MCF 10A (cell line): ENCODE data around the gene FAM3C. TPM values are rescaled to one million over a fixed set of nuclear protein-coding genes. Genes with fewer than 3 reads are reported as not detected.

Experiments
- BruUV-seq: library from RNA; stranded (reverse); fragments of 400-500 nt; replicated peaks from 2 replicates; lab custom pipeline; 2021; lab: Mats Ljungman, UMichigan
- CTCF ChIA-PET: fragments of 300-600 bp; sonication (Branson Sonifier 250); formaldehyde crosslinking; extraction: SDS; loops from one replicate; lab custom pipeline; 2021; ENCODE audit warnings: antibody characterized with exemption, inconsistent platforms; lab: Yijun Ruan, JAX
- POLR2A ChIA-PET: fragments of 300-600, 350-650 bp; sonication (Branson Sonifier 250); formaldehyde crosslinking; extraction: SDS; loops from one replicate; lab custom pipeline; 2020; ENCODE audit warnings: antibody characterized with exemption, inconsistent platforms; lab: Yijun Ruan, JAX
- DNase-seq: peaks from one replicate; pipeline ENCODE4 v3.0.0-alpha.2; 2018; ENCODE audit not compliant: unreplicated experiment
- H3K27ac Mint-ChIP-seq: one replicate; pipeline ENCODE4 v1.8.0; 2022; ENCODE audit warnings: mild to moderate bottlenecking, low read depth, mixed read lengths; ENCODE audit not compliant: unreplicated experiment
- H3K27me3 Mint-ChIP-seq: one replicate; pipeline ENCODE4 v1.8.0; 2022; ENCODE audit warnings: mixed read lengths; ENCODE audit not compliant: insufficient read depth, unreplicated experiment
- H3K36me3 Mint-ChIP-seq: one replicate; pipeline ENCODE4 v1.8.0; 2022; ENCODE audit warnings: mild to moderate bottlenecking, moderate library complexity, mixed read lengths; ENCODE audit not compliant: insufficient read depth, unreplicated experiment
- H3K4me1 Mint-ChIP-seq: one replicate; pipeline ENCODE4 v1.8.0; 2022; ENCODE audit warnings: mixed read lengths; ENCODE audit not compliant: insufficient read depth, unreplicated experiment
- H3K4me3 Mint-ChIP-seq: one replicate; pipeline ENCODE4 v1.8.0; 2022; ENCODE audit warnings: mild to moderate bottlenecking, moderate library complexity, mixed read lengths; ENCODE audit not compliant: unreplicated experiment
- H3K9me3 Mint-ChIP-seq: one replicate; pipeline ENCODE4 v1.8.0; 2022; ENCODE audit warnings: mixed read lengths; ENCODE audit not compliant: unreplicated experiment
- intact Hi-C: fragments of 100-400 bp; cut with micrococcal nuclease; formaldehyde crosslinking; loops from 2 replicates; pipeline ENCODE4 v1.14.1; 2022
- total RNA-seq: library from RNA; stranded (reverse); gene quantifications from 2 replicates; pipeline ENCODE4 v1.2.3, GENCODE V29; 2022
- TF ChIP-seq, protein P1 (sequence below): fragments of 200-600 bp; IDR thresholded peaks from one replicate; pipeline ENCODE4 v1.8.0; 2022; ENCODE audit warnings: antibody characterized with exemption, mild to moderate bottlenecking; ENCODE audit not compliant: unreplicated experiment

Gene FAM3C
- total RNA-seq, 1 experiment from 2014 or later, result 56.5 TPM

DNA sequence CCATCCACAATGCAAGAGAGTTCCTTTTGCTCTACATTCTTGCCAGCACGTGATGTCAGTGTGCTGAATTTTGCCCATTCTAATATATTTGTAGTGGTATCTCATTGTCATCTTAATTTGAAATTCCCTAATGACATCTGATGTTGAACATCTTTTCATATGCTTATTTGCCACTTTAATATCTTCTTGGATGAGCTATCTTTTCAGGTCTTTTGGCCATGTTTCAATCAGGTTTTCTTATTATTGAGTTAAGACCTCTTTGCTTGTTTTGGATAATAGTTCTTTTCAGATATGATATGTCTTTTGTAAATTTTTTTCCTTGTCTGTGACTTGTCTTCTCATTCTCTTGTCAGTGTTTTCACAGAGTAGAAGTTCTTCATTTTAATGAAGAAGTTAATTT lies 20.4 kb upstream of the FAM3C start:
- no peak overlapping the region for H3K27ac Mint-ChIP-seq
- no peaks in the 10 kb centered on the region for H3K4me1 Mint-ChIP-seq
- H3K27me3 Mint-ChIP-seq, result no peaks in the 10 kb centered on the region
- H3K4me3 Mint-ChIP-seq, result no peak overlapping the region
- POLR2A ChIA-PET, result no interaction called here
- no TSS peak for BruUV-seq
- CTCF ChIA-PET, result no interaction called here
- intact Hi-C loops, result no loop called here
- H3K36me3 Mint-ChIP-seq, result no peaks in the 10 kb centered on the region
- TF ChIP-seq, protein P1, sequence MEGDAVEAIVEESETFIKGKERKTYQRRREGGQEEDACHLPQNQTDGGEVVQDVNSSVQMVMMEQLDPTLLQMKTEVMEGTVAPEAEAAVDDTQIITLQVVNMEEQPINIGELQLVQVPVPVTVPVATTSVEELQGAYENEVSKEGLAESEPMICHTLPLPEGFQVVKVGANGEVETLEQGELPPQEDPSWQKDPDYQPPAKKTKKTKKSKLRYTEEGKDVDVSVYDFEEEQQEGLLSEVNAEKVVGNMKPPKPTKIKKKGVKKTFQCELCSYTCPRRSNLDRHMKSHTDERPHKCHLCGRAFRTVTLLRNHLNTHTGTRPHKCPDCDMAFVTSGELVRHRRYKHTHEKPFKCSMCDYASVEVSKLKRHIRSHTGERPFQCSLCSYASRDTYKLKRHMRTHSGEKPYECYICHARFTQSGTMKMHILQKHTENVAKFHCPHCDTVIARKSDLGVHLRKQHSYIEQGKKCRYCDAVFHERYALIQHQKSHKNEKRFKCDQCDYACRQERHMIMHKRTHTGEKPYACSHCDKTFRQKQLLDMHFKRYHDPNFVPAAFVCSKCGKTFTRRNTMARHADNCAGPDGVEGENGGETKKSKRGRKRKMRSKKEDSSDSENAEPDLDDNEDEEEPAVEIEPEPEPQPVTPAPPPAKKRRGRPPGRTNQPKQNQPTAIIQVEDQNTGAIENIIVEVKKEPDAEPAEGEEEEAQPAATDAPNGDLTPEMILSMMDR, result no peak
- DNase-seq, result no peak
- H3K9me3 Mint-ChIP-seq, result no peaks in the 10 kb centered on the region

DNA sequence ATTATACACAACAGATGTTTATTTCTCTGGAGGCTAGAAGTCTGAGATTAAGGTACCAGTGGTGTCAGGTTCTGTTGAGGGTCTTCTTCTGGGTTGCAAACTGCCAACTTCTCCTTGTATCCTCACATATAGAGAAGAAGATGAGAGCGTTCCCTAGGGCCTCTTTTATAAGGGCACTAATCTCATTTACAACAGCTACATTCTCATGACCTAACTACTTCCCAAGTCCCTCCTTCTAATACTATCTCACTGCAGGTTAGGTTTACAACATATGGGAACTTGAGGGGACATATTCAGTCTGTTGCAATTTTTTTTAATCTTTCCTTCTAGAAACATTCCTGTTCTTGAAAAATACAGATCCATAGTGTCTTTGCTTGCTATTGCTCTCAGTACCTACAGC lies 18.3 kb upstream of the FAM3C start:
- POLR2A ChIA-PET, result no interaction called here
- no peaks in the 10 kb centered on the region for H3K4me1 Mint-ChIP-seq

DNA sequence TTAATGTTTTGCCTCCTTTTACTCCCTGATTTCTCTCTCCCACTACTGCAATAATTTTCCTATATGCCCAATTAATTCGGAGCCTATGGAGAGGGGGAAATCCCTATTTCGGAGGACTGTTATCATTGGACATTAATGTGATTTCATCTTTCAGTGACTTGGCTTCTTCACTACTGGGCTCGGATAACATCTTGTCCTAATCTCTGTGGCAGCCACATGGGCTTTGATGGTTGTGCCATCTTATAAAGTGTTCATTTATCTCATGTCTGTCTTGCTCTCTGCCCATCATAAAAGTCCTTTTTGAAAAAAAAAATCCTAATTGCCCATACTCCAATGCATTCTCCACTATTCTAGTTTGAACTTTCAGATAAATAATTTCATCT lies 15.5 kb upstream of the FAM3C start:
- Mint-ChIP-seq H3K27me3 (no peaks in the 10 kb centered on the region), H3K36me3 (no peaks in the 10 kb centered on the region), H3K4me3 (no peak overlapping the region), H3K9me3 (no peaks in the 10 kb centered on the region), H3K27ac (no peak overlapping the region), H3K4me1 (no peaks in the 10 kb centered on the region)
- intact Hi-C loops, result no loop called here
- TF ChIP-seq, protein P1, result no peak
- ChIA-PET POLR2A (interaction anchor here (0.6 to 2.8 kb wide), 2 partner anchors 16 to 81 kb away, joined by 3 to 8 read pairs; partner anchors contain the start of gene FAM3C), CTCF (no interaction called here)
- DNase-seq, result no peak
- BruUV-seq, result no TSS peak

More for the DNA sequence above, 18.3 kb upstream of the FAM3C start:
- Mint-ChIP-seq H3K36me3 (no peaks in the 10 kb centered on the region), H3K27ac (no peak overlapping the region), H3K9me3 (no peaks in the 10 kb centered on the region), H3K4me3 (no peak overlapping the region), H3K27me3 (no peaks in the 10 kb centered on the region)
- no peak for DNase-seq
- no TSS peak for BruUV-seq
- CTCF ChIA-PET, result interaction anchor here (0.7 kb wide), 1 partner anchor 48 kb away, joined by 3 read pairs; no protein-coding TSS in a partner anchor
- intact Hi-C loops, result no loop called here
- TF ChIP-seq, protein P1, result no peak

DNA sequence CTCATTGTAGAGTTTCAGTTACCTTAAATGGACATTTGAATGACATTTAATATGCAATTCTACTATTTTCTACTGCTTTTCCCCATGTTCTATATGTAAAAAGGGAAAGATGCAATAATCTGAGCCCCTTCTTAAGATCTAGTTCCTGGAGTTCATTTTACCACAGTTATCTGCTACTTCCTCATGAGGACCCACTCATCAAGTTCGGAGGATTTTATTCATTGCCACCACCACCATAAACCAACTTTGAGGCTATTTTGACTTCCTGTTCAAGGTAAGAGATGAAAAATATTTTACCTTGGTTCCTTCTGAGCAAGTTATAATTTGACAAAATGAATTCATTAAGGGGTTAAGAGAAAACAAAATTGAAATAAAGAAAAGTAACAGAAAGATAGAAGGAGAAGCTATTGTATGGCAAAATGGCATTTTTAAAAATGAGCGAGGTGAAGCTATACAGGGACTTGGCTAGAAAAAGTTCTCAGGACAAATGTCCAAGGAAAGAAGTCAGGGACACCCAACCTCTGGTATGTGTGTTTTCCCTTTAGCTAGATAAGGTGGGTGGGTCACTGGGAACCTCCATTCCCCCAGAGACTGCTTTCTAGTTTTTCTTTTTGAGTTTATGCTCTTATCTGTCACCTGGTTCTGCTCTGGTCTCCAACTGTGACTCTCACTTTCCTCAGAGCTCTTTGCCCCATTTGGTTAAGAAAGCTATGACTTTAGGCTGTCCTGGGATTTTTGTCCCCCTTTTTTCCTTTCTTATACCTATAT lies 14.9 kb upstream of the FAM3C start:
- H3K4me1 Mint-ChIP-seq, result no peaks in the 10 kb centered on the region
- no peaks in the 10 kb centered on the region for H3K9me3 Mint-ChIP-seq
- DNase-seq, result no peak
- H3K4me3 Mint-ChIP-seq, result no peak overlapping the region
- H3K36me3 Mint-ChIP-seq, result no peaks in the 10 kb centered on the region
- POLR2A ChIA-PET, result interaction anchor here (1.0 to 2.8 kb wide), 2 partner anchors 15 kb away, joined by 4 to 8 read pairs; partner anchors contain the start of gene FAM3C
- H3K27ac Mint-ChIP-seq, result no peak overlapping the region
- H3K27me3 Mint-ChIP-seq, result no peaks in the 10 kb centered on the region
- CTCF ChIA-PET, result no interaction called here
- BruUV-seq, result no TSS peak
- intact Hi-C loops, result no loop called here
- TF ChIP-seq, protein P1, result no peak
